ENCODE results near the gene ANKRD23.
A peak's percentile ranks its signal among the peaks of the same experiment; 100 is the strongest.
"Not testable (repeated sequence)": the region's sequence is repeated elsewhere in the genome, so short reads cannot be mapped to it uniquely, and the experiment has no call there.

Gene ANKRD23

GRCh38 chr2:96813656-96814055, 30.2 kb downstream of the ANKRD23 start:
- DNase-seq = no peak

GRCh38 chr2:96811917-96812316, 31.9 kb downstream of the ANKRD23 start:
- DNase-seq = peak; percentile 63

GRCh38 chr2:96810783-96811192, 33.0 kb downstream of the ANKRD23 start:
- no peak for DNase-seq

DNA sequence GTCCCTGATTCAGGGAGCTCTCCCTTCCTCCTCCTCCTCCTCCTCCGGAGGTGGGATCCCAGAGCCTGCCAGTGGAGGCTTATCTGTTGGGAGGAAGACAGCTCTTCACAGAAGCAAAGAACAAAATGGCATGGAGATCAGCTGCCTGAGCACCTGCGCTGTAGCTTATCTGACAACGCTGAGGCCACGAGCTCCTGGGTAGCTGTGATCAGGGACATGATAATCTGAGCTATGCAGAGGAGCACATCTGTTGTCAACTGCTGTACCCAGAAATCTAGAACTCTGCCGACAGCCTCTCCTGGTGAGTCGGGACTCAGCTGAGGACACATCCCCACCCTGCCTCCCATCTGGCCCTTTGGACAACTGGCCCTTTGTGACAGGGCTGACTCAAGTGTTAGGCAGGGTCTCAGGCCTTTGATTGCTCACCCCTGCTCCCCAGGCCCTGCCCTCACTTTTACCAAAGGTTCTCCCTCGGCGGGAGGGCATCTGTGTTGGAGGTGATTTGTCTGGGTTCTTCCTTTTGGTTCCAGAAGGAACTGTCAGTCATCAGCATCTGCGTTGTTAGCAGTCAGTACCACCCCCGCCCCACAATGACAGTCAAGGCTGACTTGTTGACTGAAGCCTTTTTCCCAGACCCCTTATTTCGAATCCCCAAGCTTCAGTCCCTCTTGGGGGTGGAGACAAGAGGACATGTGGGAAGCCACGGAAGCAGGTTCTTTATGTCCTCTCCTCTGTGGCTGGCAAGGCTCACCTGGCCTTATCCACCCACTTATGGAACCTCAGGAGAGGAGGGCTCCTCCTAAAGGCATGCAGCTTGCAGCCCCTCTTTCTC, 33.7 kb downstream of the ANKRD23 start:
- no peak for DNase-seq

- DNase-seq = no peak
Observed at GRCh38 chr2:96809216-96809882, 34.5 kb downstream of the ANKRD23 start.

GRCh38 chr2:96808176-96808837, 35.5 kb downstream of the ANKRD23 start:
- DNase-seq = no peak

DNA sequence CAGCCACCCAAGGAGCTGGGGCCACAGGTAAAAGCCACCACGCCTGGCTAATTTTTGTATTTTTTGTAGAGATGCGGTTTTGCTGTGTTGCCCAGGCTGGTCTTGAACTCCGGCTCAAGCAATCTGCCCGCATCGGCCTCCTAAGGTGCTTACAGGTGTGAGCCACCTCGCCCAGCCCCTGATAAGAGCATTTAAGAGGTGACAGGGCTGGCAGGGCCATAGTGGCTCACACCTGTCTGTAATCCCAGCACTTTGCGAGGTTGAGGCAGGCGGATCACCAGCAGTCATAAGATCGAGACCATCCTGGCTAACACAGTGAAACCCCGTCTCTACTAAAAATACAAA, 36.7 kb downstream of the ANKRD23 start:
- no peak for DNase-seq

DNA sequence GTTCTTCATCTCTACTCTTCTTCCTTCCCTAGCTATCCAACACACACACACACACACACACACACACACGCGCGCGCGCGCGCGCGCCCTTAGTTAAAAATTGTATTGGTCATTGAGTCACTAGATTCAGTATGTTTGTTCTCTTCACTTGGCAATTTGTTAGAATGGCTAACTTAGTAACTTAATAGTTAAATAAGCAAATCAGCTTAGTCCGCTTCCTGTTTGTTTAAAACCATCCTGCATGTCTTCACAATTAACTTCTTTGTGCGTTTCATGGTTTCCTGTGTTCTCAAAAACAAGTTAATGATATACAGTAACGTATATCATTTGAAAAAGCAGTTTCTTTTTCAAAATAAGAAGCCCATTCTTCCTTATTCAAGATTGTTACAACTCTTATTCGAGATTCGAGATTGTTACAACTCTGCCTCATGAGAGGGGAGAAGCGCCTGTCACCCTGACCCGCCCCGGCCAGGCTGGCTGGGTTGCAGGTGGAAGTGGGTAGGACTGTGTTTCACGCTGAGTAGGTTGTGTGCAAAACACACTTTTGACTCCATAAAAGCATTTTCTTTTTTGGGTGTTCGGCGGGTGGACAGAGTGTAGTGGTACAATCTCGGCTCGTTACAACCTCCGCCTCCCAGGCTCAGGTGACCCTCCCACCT, 37.2 kb downstream of the ANKRD23 start:
- no peak for DNase-seq

GRCh38 chr2:96805946-96806345, 37.9 kb downstream of the ANKRD23 start:
- DNase-seq = not testable (repeated sequence)

- DNase-seq = no peak
Observed at GRCh38 chr2:96804986-96805385, 38.8 kb downstream of the ANKRD23 start.

DNA sequence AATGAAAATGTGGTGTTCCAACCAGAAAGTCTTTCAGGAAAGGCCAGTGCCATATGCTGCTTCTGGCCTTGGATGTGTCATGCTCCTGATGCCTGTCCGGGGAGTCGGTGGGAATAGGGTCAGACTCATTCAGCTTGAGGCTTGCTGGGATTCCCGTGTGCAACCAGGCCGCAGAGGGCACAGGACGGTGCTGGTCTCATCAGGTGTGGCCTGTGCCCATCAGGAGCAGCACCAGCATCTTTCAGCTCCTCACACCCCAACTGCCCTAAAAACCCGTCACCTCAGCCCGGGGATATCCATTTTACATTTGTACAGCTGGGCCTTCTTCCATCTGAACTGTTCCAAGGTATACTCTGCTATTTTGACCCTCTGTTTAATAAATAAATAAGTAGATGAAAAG, 41.1 kb downstream of the ANKRD23 start:
- no peak for DNase-seq

DNA sequence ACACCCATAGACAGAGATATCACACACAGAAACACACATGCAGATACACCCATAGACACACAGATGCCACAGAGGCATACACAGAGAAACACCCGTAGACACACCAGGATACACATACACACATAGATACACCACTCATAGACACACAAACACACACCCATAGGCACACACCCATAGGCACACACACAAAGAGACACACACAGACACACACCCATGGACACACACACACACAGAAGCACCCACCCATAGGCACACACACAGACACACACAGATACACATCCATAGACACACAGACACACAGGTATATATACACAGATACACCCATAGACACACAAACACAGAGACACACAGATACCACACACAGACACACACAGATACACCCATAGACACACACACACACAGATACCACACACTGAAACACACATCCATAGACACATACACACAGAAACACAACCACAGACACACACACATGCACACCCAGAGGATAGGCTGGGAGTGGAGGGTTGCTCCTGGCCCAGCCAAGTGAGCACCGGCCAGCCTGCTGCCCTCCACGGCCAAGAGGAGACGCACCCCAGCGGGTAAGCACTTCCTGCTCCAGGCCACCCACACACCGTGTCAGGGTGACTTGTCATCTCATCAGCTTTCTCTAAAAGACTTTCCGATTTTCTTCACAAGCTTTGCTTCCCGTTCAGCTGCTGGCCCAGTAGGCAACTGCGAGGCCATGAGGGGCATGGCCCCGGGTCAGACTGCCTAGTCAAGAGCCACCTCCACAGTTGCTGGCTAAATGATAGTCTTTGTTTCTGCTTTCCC, 41.8 kb downstream of the ANKRD23 start:
- no peak for DNase-seq

DNA sequence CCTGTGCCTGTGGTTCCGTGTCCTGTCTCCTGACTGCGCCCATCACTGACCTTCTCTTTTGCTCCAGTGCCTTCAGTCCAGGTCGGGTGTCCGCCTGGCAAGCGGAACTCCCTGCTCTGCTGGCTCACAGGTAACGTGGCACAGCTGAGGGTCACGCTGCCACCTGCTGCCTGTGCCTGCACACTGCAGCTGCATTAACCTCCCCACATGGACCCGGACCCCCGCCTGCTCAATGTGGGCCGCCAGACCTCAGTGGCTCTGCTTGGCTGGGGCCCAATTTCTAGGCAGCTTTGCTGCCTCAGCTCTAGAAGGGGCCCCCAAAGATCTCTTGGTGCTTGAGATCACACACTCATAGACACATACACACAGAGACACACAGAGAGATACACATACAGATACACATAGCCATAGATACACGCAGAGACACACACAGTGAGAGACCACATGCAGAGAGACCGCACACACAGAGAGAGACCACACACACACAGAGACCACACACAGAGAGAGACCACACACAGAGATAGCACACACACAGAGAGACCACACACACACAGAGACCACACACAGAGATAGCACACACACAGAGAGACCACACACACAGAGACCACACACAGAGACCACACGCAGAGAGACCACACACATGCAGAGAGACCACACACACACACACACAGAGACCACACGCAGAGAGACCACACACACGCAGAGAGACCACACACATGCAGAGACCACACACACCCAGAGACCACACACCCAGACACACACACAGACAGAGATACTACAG, 42.6 kb downstream of the ANKRD23 start:
- DNase-seq = peak; percentile 47

DNA sequence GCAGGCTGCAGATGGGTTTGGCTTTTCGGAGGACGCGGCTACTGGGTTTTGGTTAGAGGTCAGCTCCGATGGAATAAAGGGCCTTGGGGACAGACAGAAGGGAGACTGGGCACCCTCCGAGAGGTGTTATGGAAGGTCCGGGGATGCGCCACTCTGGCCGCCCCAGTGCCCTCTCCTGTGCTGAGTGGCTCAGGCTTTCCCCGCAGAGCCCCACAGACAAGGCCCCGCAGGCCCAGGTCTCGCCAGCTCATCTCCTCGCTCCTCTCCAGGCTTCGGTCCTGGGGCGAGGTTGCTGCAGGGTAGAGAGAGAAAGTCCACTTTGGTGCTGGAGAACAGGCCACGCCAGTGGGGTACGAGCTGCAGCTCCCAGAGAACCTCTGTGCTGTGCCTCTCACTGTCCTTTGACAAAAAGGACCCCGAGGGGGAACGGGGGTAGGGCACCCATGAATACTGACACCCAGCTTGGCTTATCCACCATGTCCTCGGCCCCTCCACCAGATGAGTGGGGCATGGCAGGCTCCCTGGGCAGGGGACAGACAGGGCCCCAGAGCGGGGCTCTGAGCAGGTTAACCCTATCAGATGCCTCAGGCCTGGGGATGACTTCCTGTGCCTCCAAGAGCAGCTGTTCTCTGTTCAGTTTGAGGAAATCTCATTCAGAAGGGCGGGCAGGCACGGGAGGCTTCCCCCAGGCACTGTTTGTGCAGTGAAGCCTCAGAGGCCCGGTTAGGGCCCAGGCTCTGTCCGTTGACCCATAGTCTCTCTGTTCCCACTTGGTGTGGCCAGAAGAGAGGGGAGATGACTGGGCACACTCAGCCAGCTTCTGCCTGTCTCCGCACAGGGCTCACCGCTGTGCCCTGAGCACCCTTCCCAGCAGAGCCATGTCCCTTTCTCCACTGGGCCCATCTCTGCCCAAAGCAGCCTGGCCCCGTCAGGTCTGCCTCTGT, 43.5 kb downstream of the ANKRD23 start:
- no peak for DNase-seq

- no peak for DNase-seq
Observed at GRCh38 chr2:96799623-96799935, 44.2 kb downstream of the ANKRD23 start.

- DNase-seq = no peak
Observed at GRCh38 chr2:96798733-96799622, 44.8 kb downstream of the ANKRD23 start.

DNA sequence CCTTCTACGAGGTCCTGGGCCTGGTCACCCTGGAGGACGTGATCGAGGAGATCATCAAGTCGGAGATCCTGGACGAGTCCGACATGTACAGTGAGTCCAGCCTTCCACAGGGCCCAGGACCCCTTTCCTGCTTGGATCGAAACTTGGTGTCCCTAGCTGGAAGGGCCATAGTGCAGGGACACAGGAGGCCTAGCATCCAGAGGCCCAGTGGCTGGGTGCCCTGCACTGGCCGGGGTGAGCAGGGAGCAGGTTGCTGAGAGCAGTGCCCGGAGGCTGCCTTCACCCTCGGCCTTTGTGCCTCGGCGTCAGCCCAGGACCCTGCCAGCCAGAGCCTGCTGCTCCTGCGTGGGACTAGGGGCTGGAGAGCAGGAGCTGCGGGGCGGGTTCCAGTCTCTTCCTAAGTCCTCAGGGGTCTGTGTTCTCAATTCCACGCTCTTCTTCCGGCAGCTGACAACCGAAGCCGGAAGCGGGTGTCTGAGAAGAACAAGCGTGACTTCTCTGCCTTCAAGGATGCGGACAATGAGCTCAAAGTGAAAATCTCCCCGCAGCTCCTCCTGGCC, 46.7 kb downstream of the ANKRD23 start:
- DNase-seq = no peak

- not testable (repeated sequence) for DNase-seq
Observed at GRCh38 chr2:96796497-96796896, 47.3 kb downstream of the ANKRD23 start.

DNA sequence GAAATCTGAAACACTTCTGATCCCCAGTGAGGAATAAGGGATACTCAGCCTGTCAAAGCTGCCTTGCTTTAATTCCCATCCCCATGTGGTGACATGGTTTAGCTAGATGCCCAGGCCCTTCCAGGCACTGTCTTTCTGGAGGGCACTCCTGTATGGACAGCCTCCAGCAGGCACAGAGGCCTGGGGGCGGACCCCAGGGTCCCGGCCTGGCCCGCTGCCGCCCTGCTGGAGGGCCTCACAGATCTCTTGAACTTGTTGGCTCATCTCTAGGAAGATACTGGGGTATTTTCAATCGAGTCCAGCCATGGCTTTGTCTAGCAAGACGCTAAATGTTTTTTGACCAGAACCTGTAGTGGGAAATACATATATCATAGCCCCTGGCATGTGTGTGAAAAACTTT, 48.7 kb downstream of the ANKRD23 start:
- DNase-seq = no peak

Data from fibroblast of skin of scalp (primary cell).